Mononuclear cell (primary cell): Measurements from ENCODE around the gene FAM50A. TPM values are rescaled to one million over a fixed set of nuclear protein-coding genes. Genes with fewer than 3 reads are reported as not detected.

Source experiments
- H3K27me3 ChIP-seq: 2 replicates; pipeline ENCODE4 v1.6.0; 2011; ENCODE audit warnings: low read length, control low read depth; ENCODE audit not compliant: insufficient read depth
- H3K4me1 ChIP-seq: 2 replicates; pipeline ENCODE4 v1.5.1; 2011; ENCODE audit warnings: mild to moderate bottlenecking, low read length, control low read depth; ENCODE audit not compliant: insufficient read depth
- H3K4me3 ChIP-seq: 2 replicates; pipeline ENCODE4 v1.5.1; 2011; ENCODE audit warnings: mild to moderate bottlenecking, low read length, moderate library complexity
- H3K9me3 ChIP-seq: 2 replicates; pipeline ENCODE4 v1.5.1; 2011; ENCODE audit warnings: low read depth, mild to moderate bottlenecking, control low read depth, low read length
- total RNA-seq: library from RNA; depleted of rRNA; stranded (reverse); fragments of >200 nt; gene quantifications from one replicate; pipeline ENCODE4 v1.2.3, GENCODE V29; 2012

Gene FAM50A
- total RNA-seq, 1 donor: 19.1 TPM

GRCh38 chrX:154430916-154431315 is 13.0 kb upstream of the FAM50A start:
- Histone ChIP-seq H3K4me1 (peaks cover 35% of the 10 kb centered on the region), H3K27me3 (no peaks in the 10 kb centered on the region), H3K4me3 (no peak overlapping the region), H3K9me3 (no peaks in the 10 kb centered on the region)

DNA sequence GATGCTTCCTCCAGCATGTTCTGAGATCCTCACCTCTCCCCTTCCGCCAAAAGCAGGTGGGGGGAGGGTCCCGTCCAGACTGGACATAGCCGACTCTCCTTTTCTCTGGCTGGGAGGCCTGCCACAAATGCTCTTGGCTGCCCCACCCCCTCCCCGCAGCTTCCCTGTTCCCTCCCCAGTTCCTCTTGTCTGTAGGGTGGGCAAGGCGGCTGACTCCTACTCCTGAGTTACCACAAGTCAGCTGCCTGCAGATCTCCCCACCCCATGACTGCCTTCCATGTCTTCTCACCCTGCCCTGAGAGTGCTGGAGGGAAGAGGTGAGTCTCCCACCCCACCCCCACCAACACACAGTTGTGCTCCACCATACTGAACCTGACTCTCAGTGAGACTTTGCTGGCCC is 12.6 kb upstream of the FAM50A start:
- H3K4me3 ChIP-seq: no peak overlapping the region
- no peaks in the 10 kb centered on the region for H3K9me3 ChIP-seq
- no peaks in the 10 kb centered on the region for H3K27me3 ChIP-seq
- H3K4me1 ChIP-seq: peaks cover 38% of the 10 kb centered on the region

GRCh38 chrX:154432210-154432609 is 11.7 kb upstream of the FAM50A start:
- peaks cover 37% of the 10 kb centered on the region for H3K4me1 ChIP-seq
- no peaks in the 10 kb centered on the region for H3K9me3 ChIP-seq
- no peak overlapping the region for H3K4me3 ChIP-seq
- no peaks in the 10 kb centered on the region for H3K27me3 ChIP-seq

DNA sequence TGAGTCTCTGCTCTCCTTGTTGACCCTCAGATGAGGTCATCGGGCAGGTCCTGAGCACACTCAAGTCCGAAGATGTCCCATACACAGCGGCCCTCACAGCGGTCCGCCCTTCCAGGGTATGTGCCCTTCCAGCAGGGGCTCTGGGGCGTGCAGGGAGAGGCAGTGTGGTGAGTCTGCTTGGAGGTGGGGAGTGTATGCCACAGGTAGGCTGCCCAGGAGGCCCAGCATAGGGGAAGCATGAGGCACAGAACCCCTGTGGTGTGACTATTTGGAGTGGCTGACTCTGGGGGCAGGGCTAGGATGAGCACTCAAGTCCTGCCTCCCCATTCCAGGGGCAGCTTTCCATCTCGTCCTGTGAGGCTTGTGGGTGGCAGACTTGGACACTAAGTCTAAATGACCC is 10.3 kb upstream of the FAM50A start:
- peaks cover 37% of the 10 kb centered on the region for H3K4me1 ChIP-seq
- H3K27me3 ChIP-seq: no peaks in the 10 kb centered on the region
- H3K4me3 ChIP-seq: no peak overlapping the region

DNA sequence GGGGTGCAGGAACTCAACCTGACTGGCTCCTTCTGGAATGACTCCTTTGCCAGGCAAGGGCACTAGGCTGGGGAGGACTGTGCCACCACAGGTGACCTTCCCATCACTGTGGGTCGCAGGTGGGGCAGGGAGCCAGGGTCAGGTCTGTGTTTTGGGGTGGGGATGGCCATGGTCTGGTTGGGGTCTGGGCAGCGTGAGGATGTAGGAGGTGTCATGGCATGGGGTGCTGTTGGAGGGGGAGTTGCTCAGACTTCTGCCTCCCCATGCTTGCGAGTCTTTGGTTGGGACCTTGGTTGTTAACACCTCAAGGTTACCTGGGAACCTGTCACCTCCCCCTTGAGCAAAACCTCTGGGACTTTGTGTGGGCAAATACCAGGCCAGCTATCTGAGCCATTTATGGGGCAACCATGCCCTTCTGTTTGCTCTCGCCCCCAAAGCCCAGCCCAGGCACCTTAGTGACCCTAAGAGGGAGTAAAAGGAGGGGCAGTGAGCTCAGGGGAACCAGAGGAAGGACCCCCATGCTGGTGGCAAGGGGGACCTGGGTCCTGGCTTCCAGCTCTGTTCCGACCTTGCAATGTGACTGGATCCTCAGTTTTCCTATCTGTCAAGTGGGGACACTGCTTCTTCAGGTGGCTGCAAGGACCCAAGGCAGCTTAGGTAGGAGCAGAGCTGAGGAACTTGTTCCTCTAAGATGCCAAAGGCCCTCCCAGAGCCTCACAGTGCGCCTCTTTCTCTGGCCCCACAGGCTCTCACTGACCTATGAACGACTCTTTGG is 9.4 kb upstream of the FAM50A start:
- Histone ChIP-seq H3K4me3 (no peak overlapping the region), H3K4me1 (peaks cover 34% of the 10 kb centered on the region), H3K27me3 (no peaks in the 10 kb centered on the region), H3K9me3 (no peaks in the 10 kb centered on the region)

More for the DNA sequence above, 10.3 kb upstream of the FAM50A start:
- H3K9me3 ChIP-seq: no peaks in the 10 kb centered on the region

- H3K4me1 ChIP-seq: peaks cover 27% of the 10 kb centered on the region
- no peaks in the 10 kb centered on the region for H3K9me3 ChIP-seq
- no peaks in the 10 kb centered on the region for H3K27me3 ChIP-seq
- no peak overlapping the region for H3K4me3 ChIP-seq
Observed at GRCh38 chrX:154435171-154435733, 8.7 kb upstream of the FAM50A start.

DNA sequence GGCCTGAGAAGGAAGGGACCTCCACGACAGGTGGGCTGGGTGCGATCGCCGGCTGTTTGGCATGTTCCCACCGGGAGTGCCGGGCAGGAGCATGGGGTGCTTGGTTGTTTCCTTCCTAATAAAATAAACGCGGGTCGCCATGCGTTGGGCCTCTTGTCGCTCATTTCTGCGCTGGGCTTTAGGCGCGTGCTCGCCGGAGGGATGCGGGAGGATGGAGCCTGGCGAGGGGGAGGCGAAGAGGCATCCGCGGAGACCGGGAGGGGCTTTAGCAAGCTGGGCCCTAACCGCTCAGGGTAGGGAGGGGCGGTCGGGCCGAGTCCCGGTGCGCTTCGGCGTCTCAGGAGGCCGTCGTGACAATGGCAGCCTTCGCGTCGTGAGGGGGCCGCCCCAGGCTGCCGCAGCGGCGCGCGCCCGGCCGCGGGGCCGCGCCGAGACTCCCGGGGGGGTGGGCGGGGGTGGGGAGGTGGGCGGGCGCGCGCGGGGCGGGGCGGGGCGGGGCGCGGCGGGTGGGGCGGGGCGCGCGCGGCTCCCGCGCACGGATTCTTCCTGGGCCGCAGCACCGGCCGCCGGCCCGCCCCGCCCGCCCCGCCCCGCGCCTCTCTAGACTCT is 7.5 kb upstream of the FAM50A start:
- H3K4me1 ChIP-seq: peaks cover 18% of the 10 kb centered on the region
- H3K9me3 ChIP-seq: no peaks in the 10 kb centered on the region
- peak overlapping the region; percentile 45 for H3K4me3 ChIP-seq
- H3K27me3 ChIP-seq: no peaks in the 10 kb centered on the region

- no peaks in the 10 kb centered on the region for H3K27me3 ChIP-seq
- H3K9me3 ChIP-seq: no peaks in the 10 kb centered on the region
- H3K4me1 ChIP-seq: peaks cover 18% of the 10 kb centered on the region
- peak within 1 kb of the TSS; percentile 45 for H3K4me3 ChIP-seq
Observed at GRCh38 chrX:154436983-154437752, 6.8 kb upstream of the FAM50A start, which contains the start of gene GDI1. GDI1 (plus strand) TSS chrX:154437154; CDS start chrX:154437255, 101 bp downstream.

GRCh38 chrX:154437971-154438893 is 5.7 kb upstream of the FAM50A start:
- Histone ChIP-seq H3K4me3 (peak overlapping the region; percentile 45), H3K4me1 (peaks cover 19% of the 10 kb centered on the region), H3K9me3 (no peaks in the 10 kb centered on the region), H3K27me3 (no peaks in the 10 kb centered on the region)

- Histone ChIP-seq H3K9me3 (no peaks in the 10 kb centered on the region), H3K27me3 (no peaks in the 10 kb centered on the region), H3K4me1 (peaks cover 29% of the 10 kb centered on the region), H3K4me3 (no peak overlapping the region)
Observed at GRCh38 chrX:154439841-154440240, 4.1 kb upstream of the FAM50A start.

GRCh38 chrX:154440623-154441357 is 3.2 kb upstream of the FAM50A start:
- H3K4me3 ChIP-seq: no peak overlapping the region
- H3K4me1 ChIP-seq: peaks cover 35% of the 10 kb centered on the region
- H3K27me3 ChIP-seq: no peaks in the 10 kb centered on the region
- no peaks in the 10 kb centered on the region for H3K9me3 ChIP-seq

GRCh38 chrX:154441564-154441963 is 2.4 kb upstream of the FAM50A start:
- no peaks in the 10 kb centered on the region for H3K9me3 ChIP-seq
- no peak overlapping the region for H3K4me3 ChIP-seq
- H3K27me3 ChIP-seq: no peaks in the 10 kb centered on the region
- H3K4me1 ChIP-seq: peaks cover 30% of the 10 kb centered on the region

DNA sequence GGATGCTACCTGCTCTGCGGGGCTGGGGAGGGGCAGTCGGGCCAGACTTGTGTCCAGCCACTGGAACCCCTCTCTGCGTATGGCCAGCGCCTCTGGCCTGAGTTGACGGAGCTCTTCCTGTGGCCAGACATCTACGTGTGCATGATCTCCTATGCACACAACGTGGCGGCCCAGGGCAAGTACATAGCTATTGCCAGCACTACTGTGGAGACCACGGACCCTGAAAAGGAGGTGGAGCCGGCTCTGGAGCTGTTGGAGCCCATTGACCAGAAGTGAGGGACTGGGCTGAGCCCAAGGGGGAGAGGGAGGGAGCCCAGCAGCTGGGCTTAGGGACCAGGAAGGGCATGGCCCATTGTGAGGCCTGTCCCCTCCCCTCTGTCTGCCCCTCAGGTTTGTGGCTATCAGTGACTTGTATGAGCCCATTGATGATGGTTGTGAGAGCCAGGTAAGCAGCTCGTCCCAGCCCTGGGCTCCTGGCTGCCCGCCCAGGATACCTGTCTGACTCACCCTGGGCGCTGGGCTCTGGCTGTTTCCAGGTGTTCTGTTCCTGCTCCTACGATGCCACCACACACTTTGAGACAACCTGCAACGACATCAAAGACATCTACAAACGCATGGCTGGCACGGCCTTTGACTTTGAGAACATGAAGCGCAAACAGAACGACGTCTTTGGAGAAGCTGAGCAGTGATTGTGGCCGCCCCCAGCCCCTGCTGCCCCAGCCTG is 1.8 kb upstream of the FAM50A start:
- Histone ChIP-seq H3K4me3 (no peak overlapping the region), H3K9me3 (no peaks in the 10 kb centered on the region), H3K4me1 (peaks cover 30% of the 10 kb centered on the region), H3K27me3 (no peaks in the 10 kb centered on the region)
